Measurements from ENCODE around the gene GLTPD2.

GLTPD2 gene

GRCh38 chr17:4740584-4740983 is 48.2 kb upstream of the GLTPD2 start:
- ATAC-seq: no peak
- TF ChIP-seq PPARA (CRISPR knock-in tag; IDR thresholded peaks at IDR 0.05; ENCODE audit: borderline replicate concordance) (no peak), RARB (CRISPR knock-in tag; IDR thresholded peaks at IDR 0.05) (no peak), BACH2 (CRISPR knock-in tag; IDR thresholded peaks at IDR 0.05; ENCODE audit: borderline replicate concordance) (no peak), ZNF8 (CRISPR knock-in tag; IDR thresholded peaks at IDR 0.05) (no peak), ZNF565 (CRISPR knock-in tag; conservative IDR thresholded peaks at IDR 0.05; ENCODE audit: low read depth) (no peak), TOX (CRISPR knock-in tag; IDR thresholded peaks at IDR 0.05; ENCODE audit: borderline replicate concordance) (no peak), TSHZ2 (CRISPR knock-in tag; IDR thresholded peaks at IDR 0.05) (no peak), TCF4 (CRISPR knock-in tag; IDR thresholded peaks at IDR 0.05; ENCODE audit: borderline replicate concordance) (no peak), CSRNP3 (CRISPR knock-in tag; IDR thresholded peaks at IDR 0.05) (no peak), CREB5 (CRISPR knock-in tag; IDR thresholded peaks at IDR 0.05; ENCODE audit: low read depth) (no peak), OSR1 (CRISPR knock-in tag; IDR thresholded peaks at IDR 0.05) (no peak), ZNF70 (CRISPR knock-in tag; IDR thresholded peaks at IDR 0.05) (no peak), ZC3H10 (CRISPR knock-in tag; IDR thresholded peaks at IDR 0.05) (no peak), ZFP3 (CRISPR knock-in tag; IDR thresholded peaks at IDR 0.05) (no peak), ESRRG (CRISPR knock-in tag; IDR thresholded peaks at IDR 0.05) (no peak), PATZ1 (CRISPR knock-in tag; IDR thresholded peaks at IDR 0.05; ENCODE audit: borderline replicate concordance) (no peak), ARNTL (CRISPR knock-in tag; IDR thresholded peaks at IDR 0.05; ENCODE audit: borderline replicate concordance, low read depth) (no peak)

GRCh38 chr17:4741544-4741943 is 47.2 kb upstream of the GLTPD2 start:
- no peak for TF ChIP-seq ZFP30 (CRISPR knock-in tag; IDR thresholded peaks at IDR 0.05)
- TF ChIP-seq ZNF565 (CRISPR knock-in tag; conservative IDR thresholded peaks at IDR 0.05; ENCODE audit: low read depth): no peak
- TF ChIP-seq ESRRG (CRISPR knock-in tag; IDR thresholded peaks at IDR 0.05): no peak
- no peak for TF ChIP-seq ZNF8 (CRISPR knock-in tag; IDR thresholded peaks at IDR 0.05)
- no peak for TF ChIP-seq ZFP3 (CRISPR knock-in tag; IDR thresholded peaks at IDR 0.05)
- TF ChIP-seq RARB (CRISPR knock-in tag; IDR thresholded peaks at IDR 0.05): no peak
- no peak for TF ChIP-seq OSR1 (CRISPR knock-in tag; IDR thresholded peaks at IDR 0.05)
- no peak for TF ChIP-seq SNAI2 (CRISPR knock-in tag; IDR thresholded peaks at IDR 0.05)
- no peak for TF ChIP-seq ARNTL (CRISPR knock-in tag; IDR thresholded peaks at IDR 0.05; ENCODE audit: borderline replicate concordance, low read depth)
- TF ChIP-seq CSDC2 (CRISPR knock-in tag; IDR thresholded peaks at IDR 0.05): no peak
- no peak for TF ChIP-seq BACH2 (CRISPR knock-in tag; IDR thresholded peaks at IDR 0.05; ENCODE audit: borderline replicate concordance)
- ATAC-seq: no peak

GRCh38 chr17:4742133-4742532 is 46.6 kb upstream of the GLTPD2 start:
- ATAC-seq: no peak
- TF ChIP-seq ZFP30 (CRISPR knock-in tag; IDR thresholded peaks at IDR 0.05) (no peak), CREB5 (CRISPR knock-in tag; IDR thresholded peaks at IDR 0.05; ENCODE audit: low read depth) (no peak), OSR1 (CRISPR knock-in tag; IDR thresholded peaks at IDR 0.05) (no peak), ZNF70 (CRISPR knock-in tag; IDR thresholded peaks at IDR 0.05) (no peak), ZFP3 (CRISPR knock-in tag; IDR thresholded peaks at IDR 0.05) (no peak), ZNF8 (CRISPR knock-in tag; IDR thresholded peaks at IDR 0.05) (no peak), PPARA (CRISPR knock-in tag; IDR thresholded peaks at IDR 0.05; ENCODE audit: borderline replicate concordance) (no peak), GLIS3 (CRISPR knock-in tag; IDR thresholded peaks at IDR 0.05) (no peak), POU6F1 (CRISPR knock-in tag; IDR thresholded peaks at IDR 0.05; ENCODE audit: borderline replicate concordance, low read depth) (no peak), TOX (CRISPR knock-in tag; IDR thresholded peaks at IDR 0.05; ENCODE audit: borderline replicate concordance) (no peak), SNAI2 (CRISPR knock-in tag; IDR thresholded peaks at IDR 0.05) (no peak), ZNF565 (CRISPR knock-in tag; conservative IDR thresholded peaks at IDR 0.05; ENCODE audit: low read depth) (no peak), RARB (CRISPR knock-in tag; IDR thresholded peaks at IDR 0.05) (no peak), BACH2 (CRISPR knock-in tag; IDR thresholded peaks at IDR 0.05; ENCODE audit: borderline replicate concordance) (no peak), ESRRG (CRISPR knock-in tag; IDR thresholded peaks at IDR 0.05) (no peak), TCF4 (CRISPR knock-in tag; IDR thresholded peaks at IDR 0.05; ENCODE audit: borderline replicate concordance) (no peak), ZC3H10 (CRISPR knock-in tag; IDR thresholded peaks at IDR 0.05) (no peak), ARNTL (CRISPR knock-in tag; IDR thresholded peaks at IDR 0.05; ENCODE audit: borderline replicate concordance, low read depth) (no peak), CSRNP3 (CRISPR knock-in tag; IDR thresholded peaks at IDR 0.05) (no peak)
